Sciatic nerve (tissue), 2 donors: ENCODE measurements around the gene MAGIX. TPM values are rescaled to one million over a fixed set of nuclear protein-coding genes. Genes with fewer than 3 reads are reported as not detected.

Experiments used
- ATAC-seq: fragments of 200-7000 bp; cut with Tn5 transposase; one replicate; pipeline ENCODE4 v1.9.1; 2020; ENCODE audit warnings: mild to moderate bottlenecking, moderate library complexity
- DNase-seq: peaks from one replicate; pipeline ENCODE4 v3.0.0-alpha.2; 2020; ENCODE audit warnings: low spot score
- intact Hi-C: fragments of 100-400 bp; cut with DNase I; formaldehyde crosslinking; loops from one replicate; pipeline ENCODE4 v1.14.2; 2022
- total RNA-seq: library from RNA; stranded (reverse); fragmentation: NEBNext Ultra II Directional; extraction: Animal tissue kit (Norgen Biotek cat#: 25700); gene quantifications from one replicate; pipeline ENCODE4 v1.2.1, GENCODE V29; 2021
- donor health status: DM: no; HTN: no; CAD: no.
- donor health status: DM: no; HTN: no; CAD: no.

Gene MAGIX
- total RNA-seq, 1 donor from 2014 or later, result 1.0 TPM

- ATAC-seq (no peak), DNase-seq (no peak)
- intact Hi-C loops, result loop anchor here (10.0 kb wide), 1 partner anchor 1974 kb away; no protein-coding TSS in a partner anchor
Measured at GRCh38 chrX:49198540-49199314, 36.2 kb downstream of the MAGIX start.

- intact Hi-C loops, result loop anchor here (10.0 kb wide), 1 partner anchor 1974 kb away; no protein-coding TSS in a partner anchor
- DNase-seq (no peak), ATAC-seq (no peak)
Measured at GRCh38 chrX:49199315-49199595, 36.7 kb downstream of the MAGIX start.

DNA sequence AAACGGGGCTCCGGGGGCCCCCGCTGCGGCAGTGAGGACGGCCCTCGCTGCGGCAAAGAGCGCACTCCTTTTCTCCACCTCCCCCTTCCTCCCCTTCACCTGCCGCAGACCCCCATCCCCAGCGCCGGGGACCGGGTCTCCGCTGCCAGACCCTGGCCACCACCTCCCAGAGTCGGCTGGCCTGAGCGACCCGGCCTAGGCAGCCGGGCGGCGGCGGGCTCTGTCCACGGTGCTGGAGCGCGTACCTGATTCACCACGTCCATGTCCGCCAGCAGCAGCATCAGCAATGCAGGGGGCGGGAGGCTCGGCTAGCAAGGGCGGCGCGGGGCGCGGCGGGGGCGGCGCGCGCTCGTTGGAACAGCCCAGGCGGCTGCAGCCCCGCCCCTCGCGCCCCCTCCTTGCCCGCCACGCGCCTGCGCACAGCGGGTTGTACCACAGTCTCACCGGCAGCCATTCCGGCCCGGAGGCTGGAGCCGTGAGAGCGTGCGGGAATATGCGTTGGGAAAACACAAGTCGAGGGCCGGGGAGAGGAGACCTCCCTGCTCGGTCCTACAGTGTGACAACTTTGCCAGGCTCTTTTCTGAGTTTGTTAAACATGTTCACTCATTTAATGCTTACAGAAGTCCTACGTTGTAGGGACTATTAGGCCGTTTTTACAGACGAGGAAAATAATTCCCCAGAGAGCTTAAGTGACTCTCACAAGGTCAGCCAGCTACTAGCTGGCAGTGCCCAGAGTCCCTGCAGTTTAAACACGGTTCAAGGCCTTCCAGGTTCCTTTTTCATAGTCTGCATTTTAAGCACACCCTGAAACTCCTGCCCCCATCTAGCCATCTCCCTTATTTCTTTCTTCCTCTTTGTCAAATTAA, 37.6 kb downstream of the MAGIX start, which contains the start of gene SYP:
Gene SYP (minus strand): TSS at position 288 of the 866 bp plus-strand sequence. CDS start 7 bp downstream, at position 281.
- intact Hi-C loops, result loop anchor here (10.0 kb wide), 1 partner anchor 1975 kb away; no protein-coding TSS in a partner anchor
- DNase-seq, result peak; percentile 92
- ATAC-seq, result peak; percentile 92

DNA sequence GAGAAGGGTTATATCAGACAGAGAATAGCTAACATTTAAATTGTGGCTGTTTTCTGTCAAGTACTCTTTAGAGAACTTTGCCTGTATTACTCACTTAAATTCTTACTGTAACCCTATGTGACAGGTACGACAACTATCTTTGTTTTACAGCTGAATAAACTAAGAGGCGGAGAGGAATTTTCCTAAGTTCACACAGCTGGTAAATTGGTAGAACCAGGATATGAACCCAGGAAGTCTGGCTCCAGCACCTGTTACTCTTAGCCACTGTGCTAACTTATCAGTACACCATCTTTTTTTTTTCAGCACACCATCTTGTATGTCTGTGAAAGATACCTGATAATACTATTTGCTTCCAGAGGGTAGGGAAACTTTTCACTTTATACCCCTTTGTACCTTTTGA, 39.5 kb downstream of the MAGIX start:
- intact Hi-C loops, result no loop called here
- ATAC-seq, result no peak
- DNase-seq, result no peak

- DNase-seq, result no peak
- ATAC-seq, result no peak
- intact Hi-C loops, result no loop called here
Measured at GRCh38 chrX:49203536-49203935, 41.0 kb downstream of the MAGIX start.

GRCh38 chrX:49204017-49204416, 41.5 kb downstream of the MAGIX start:
- ATAC-seq (no peak), DNase-seq (no peak)
- intact Hi-C loops, result no loop called here

- ATAC-seq, result no peak
- intact Hi-C loops, result no loop called here
- DNase-seq, result no peak
Measured at GRCh38 chrX:49204709-49205108, 42.2 kb downstream of the MAGIX start.

- ATAC-seq, result no peak
- no peak for DNase-seq
- intact Hi-C loops, result no loop called here
Measured at GRCh38 chrX:49205443-49205842, 42.9 kb downstream of the MAGIX start.

DNA sequence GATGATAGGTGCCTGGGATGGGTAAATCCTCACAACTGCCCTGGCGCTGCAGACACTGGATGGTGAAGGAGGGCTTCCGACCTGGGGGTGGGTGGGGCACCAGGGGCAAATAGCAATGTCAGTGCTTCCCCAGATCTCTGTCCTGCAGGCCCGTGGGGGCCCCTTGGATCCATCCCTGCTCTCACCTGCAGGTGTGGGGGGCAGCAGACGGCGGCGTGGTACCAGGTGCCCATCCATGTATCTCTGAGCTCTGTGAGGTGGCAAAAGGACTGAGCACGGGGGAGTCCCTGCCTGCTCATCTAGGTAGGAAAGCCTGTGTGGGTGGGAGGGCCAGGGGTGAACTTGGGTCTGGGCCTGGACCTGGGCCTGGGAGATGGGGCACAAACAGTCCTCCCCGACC, 44.0 kb downstream of the MAGIX start:
- no peak for ATAC-seq
- no peak for DNase-seq
- intact Hi-C loops, result no loop called here

DNA sequence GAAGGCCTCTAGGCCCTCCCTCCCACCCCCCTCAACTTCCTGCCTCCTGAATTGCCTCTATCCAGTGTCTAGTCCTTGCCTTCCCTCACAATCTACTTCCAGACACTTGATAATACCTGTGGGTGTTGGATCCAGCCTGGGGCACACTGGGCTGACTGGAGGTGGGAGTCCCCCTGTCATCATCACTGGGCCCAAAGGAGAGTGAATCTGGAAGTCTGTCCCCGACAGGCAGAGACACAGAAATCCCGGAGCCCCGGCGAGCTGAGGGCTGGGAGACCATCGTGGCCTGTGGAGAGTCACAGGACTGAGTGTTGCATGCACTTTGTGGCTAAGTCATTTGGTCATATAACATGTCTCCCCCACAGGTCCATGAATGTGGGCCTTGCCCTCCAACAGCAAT, 45.8 kb downstream of the MAGIX start:
- no peak for ATAC-seq
- no peak for DNase-seq

GRCh38 chrX:49209434-49210251, 47.1 kb downstream of the MAGIX start:
- intact Hi-C loops, result loop anchor here (5.0 kb wide), 1 partner anchor 1103 kb away; no protein-coding TSS in a partner anchor
- no peak for ATAC-seq
- DNase-seq, result no peak

More for the DNA sequence above, 45.8 kb downstream of the MAGIX start:
- intact Hi-C loops, result no loop called here

DNA sequence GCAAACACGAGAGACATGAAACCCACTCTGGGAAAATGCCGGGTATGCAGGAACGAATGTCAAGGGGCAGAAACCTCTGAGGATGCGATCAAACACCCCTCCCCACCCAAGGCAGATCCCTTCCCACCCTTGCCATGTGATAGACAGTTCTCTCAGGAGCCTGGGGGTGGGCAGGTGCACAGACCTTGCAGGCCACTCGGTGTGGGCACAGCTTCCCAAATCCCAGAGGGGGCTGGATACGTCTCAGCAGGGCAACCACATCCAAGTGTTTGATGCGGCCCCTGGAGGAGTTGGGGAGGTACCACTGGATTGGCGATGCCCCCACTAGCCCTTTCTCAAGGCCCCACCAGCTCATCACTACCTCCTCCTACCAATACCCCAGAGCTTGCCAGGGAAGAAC, 47.8 kb downstream of the MAGIX start:
- ATAC-seq (no peak), DNase-seq (no peak)
- intact Hi-C loops, result loop anchor here (5.0 kb wide), 1 partner anchor 1102 kb away; no protein-coding TSS in a partner anchor

DNA sequence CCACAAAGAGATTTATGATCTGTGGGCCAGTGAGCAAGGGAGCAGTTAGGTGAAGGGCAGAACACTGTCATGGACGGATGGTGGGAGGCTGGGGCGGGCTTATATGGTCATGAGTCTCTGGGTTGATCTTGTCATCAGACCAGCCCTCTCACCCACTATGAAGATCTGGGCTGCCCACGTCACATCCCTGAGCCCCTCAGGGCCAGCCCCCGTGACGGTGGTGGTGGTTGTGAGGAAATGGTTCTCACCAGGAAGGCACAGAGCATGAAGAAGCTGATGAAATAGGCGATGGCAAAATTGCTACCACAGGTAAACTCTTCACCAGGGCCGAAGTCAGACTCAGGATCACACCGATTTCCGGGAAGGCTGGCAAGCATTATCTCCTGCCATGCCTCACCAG, 48.5 kb downstream of the MAGIX start:
- intact Hi-C loops, result loop anchor here (5.0 kb wide), 1 partner anchor 1101 kb away; no protein-coding TSS in a partner anchor
- no peak for ATAC-seq
- no peak for DNase-seq

DNA sequence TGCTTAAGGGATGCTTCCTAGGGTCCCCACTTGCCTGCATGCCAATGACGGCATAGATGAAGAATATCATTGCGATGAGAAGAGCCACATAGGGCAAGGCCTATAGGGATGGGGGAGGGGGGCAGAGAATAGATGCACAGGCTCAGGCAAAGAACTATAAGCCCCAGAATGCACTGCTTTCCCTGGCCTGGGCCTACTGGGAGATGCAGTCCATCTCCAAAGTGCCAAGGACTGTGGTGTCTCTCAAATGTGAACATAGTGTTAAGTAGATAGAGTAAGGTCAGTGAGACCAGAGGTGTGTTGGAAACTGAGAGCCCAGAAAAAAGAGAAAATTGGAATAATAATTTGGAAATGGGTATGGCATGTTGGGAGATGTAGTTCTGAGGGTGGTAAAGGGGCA, 49.7 kb downstream of the MAGIX start:
- DNase-seq (no peak), ATAC-seq (no peak)

GRCh38 chrX:49212861-49213260, 50.3 kb downstream of the MAGIX start:
- intact Hi-C loops, result loop anchor here (5.0 kb wide), 1 partner anchor 1099 kb away; no protein-coding TSS in a partner anchor
- no peak for ATAC-seq
- no peak for DNase-seq

More for the DNA sequence above, 49.7 kb downstream of the MAGIX start:
- intact Hi-C loops, result loop anchor here (5.0 kb wide), 1 partner anchor 1100 kb away; no protein-coding TSS in a partner anchor

- intact Hi-C loops, result loop anchor here (5.0 kb wide), 1 partner anchor 1098 kb away; no protein-coding TSS in a partner anchor
- no peak for ATAC-seq
- no peak for DNase-seq
Measured at GRCh38 chrX:49214416-49214815, 51.9 kb downstream of the MAGIX start.

- intact Hi-C loops, result loop anchor here (5.0 kb wide), 1 partner anchor 1097 kb away; no protein-coding TSS in a partner anchor
- ATAC-seq (no peak), DNase-seq (no peak)
Measured at GRCh38 chrX:49214996-49215526, 52.5 kb downstream of the MAGIX start.
